Naive thymus-derived CD8-positive, alpha-beta T cell (primary cell): ENCODE measurements around the gene B3GLCT. TPM values are rescaled to one million over a fixed set of nuclear protein-coding genes. Genes with fewer than 3 reads are reported as not detected.

Experiments used
- ATAC-seq, 2 donors: fragments of 150-1000 bp; cut with Tn5 transposase in 1 of 2; sonication (Bioruptor Pico), chemical (Tn5 transposase) in 1 of 2; 1 replicate in 1 of 2; 2 replicates in 1 of 2; pipeline ENCODE4 v1.10.0; 2021; ENCODE audit warnings: mild to moderate bottlenecking in 2 of 2, moderate library complexity in 2 of 2
- POLR2A ChIA-PET: fragments of 350-600 bp; sonication (Branson Sonifier 250); formaldehyde crosslinking; loops from one replicate; lab custom pipeline; 2021; ENCODE audit warnings: antibody characterized with exemption; lab: Charles Lee
- DNase-seq, 10 donors: peaks; one replicate each; pipeline versions ENCODE4 v3.0.0 to v3.0.0-alpha.2; 2020 to 2022
- H3K27ac Mint-ChIP-seq, 10 donors: one replicate each; pipeline ENCODE4 v1.8.0; 2020 to 2022; ENCODE audit warnings: mild to moderate bottlenecking in 10 of 10, mixed read lengths in 10 of 10, moderate library complexity in 4 of 10, inconsistent platforms in 1 of 10
- H3K27me3 Mint-ChIP-seq, 5 donors: one replicate each; pipeline ENCODE4 v1.8.0; 2021 to 2022; ENCODE audit warnings: mixed read lengths in 5 of 5
- H3K36me3 Mint-ChIP-seq, 3 donors: one replicate each; pipeline ENCODE4 v1.8.0; 2020 to 2022; ENCODE audit warnings: mixed read lengths in 3 of 3, mild to moderate bottlenecking in 2 of 3, inconsistent platforms in 1 of 3
- H3K4me1 Mint-ChIP-seq, 4 donors: one replicate each; pipeline ENCODE4 v1.8.0; 2021 to 2022; ENCODE audit warnings: mixed read lengths in 4 of 4
- H3K4me3 Mint-ChIP-seq, 10 donors: one replicate each; pipeline ENCODE4 v1.8.0; 2020 to 2022; ENCODE audit warnings: mild to moderate bottlenecking in 10 of 10, mixed read lengths in 10 of 10, moderate library complexity in 6 of 10, inconsistent platforms in 1 of 10
- H3K9me3 Mint-ChIP-seq, 9 donors: one replicate each; pipeline ENCODE4 v1.8.0; 2020 to 2022; ENCODE audit warnings: mixed read lengths in 9 of 9, mild to moderate bottlenecking in 3 of 9, inconsistent platforms in 1 of 9, moderate library complexity in 1 of 9
- polyA plus RNA-seq, 3 donors: library from polyadenylated mRNA; unstranded; fragments of 300-500 nt; fragmentation: Illumina TruSeq; gene quantifications; one replicate each; pipeline ENCODE4 v1.2.3, GENCODE V29; 2021
- total RNA-seq, 8 experiments: library from RNA in 2 of 8; stranded (reverse) in 2 of 8; gene quantifications; one replicate each; pipeline ENCODE4 v1.2.3 and lab custom pipeline; 2021 to 2026

The B3GLCT gene
- total and polyA plus RNA-seq, 5 experiments from 2014 or later, result 6.3 to 7.4 (median 6.9) TPM

- DNase-seq (no peak), ATAC-seq (no peak)
- Mint-ChIP-seq H3K27me3 (peaks cover 3 to 17% (median 8%) of the 10 kb centered on the region in 5 donors), H3K36me3 (peaks cover 0 to 5% (median 1%) of the 10 kb centered on the region in 3 donors), H3K9me3 (peaks cover 0 to 23% (median 13%) of the 10 kb centered on the region in 9 donors), H3K4me3 (no peak overlapping the region), H3K27ac (no peak overlapping the region), H3K4me1 (no peaks in the 10 kb centered on the region)
- POLR2A ChIA-PET, result no interaction called here
Observed at GRCh38 chr13:31369213-31369612, 169.4 kb downstream of the B3GLCT start.

DNA sequence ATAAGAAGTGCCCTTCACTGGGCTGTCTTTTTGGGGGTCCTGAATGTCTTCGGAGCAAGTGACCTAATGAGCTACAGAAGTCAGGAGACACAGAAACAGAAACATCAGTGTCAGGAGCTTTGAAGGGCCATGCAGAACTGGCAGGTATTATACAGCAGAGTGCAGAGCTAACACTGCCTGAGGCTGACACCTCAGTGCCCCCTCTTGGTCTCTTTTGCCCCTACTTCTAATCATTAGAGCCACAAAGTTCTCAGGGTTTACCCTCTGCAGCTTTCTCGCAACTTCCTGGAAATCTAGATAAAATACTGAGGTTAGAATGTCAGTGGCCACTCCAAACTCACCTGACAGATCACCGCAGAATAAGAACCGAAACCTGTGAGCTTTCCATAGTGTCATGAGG is 172.7 kb downstream of the B3GLCT start:
- H3K9me3 Mint-ChIP-seq, result peaks cover 0 to 3% (median 0%) of the 10 kb centered on the region in 9 donors
- DNase-seq, result no peak
- H3K4me3 Mint-ChIP-seq, result no peak overlapping the region
- H3K36me3 Mint-ChIP-seq, result no peaks in the 10 kb centered on the region
- no peak for ATAC-seq
- H3K4me1 Mint-ChIP-seq, result no peaks in the 10 kb centered on the region
- POLR2A ChIA-PET, result no interaction called here
- H3K27ac Mint-ChIP-seq, result peak overlapping the region in 1 of 10 donors; percentile 7
- peaks cover 7 to 35% (median 15%) of the 10 kb centered on the region in 5 donors for H3K27me3 Mint-ChIP-seq

DNA sequence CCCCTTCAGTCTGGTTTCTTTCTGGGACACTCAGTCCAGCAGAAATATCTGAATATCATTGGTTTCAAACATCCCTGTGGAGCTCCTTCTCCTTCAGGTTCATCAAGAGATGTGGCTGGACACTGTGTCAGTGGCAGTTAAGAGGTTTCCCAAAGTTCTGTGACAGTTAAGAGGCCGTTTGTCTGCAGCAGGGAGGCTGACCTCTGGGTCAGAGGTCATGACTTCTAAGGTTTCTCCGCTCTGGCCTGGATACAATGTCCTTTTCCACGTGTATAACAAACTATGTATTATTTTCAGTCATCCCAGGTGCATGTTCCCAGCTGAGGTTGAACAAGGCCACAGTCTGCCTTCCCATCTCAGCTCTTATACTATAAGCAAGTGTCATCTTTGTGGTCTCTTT is 174.9 kb downstream of the B3GLCT start:
- Mint-ChIP-seq H3K4me3 (no peak overlapping the region), H3K27ac (no peak overlapping the region), H3K36me3 (no peaks in the 10 kb centered on the region), H3K27me3 (peaks cover 9 to 28% (median 23%) of the 10 kb centered on the region in 5 donors), H3K4me1 (no peaks in the 10 kb centered on the region), H3K9me3 (peaks cover 0 to 2% (median 0%) of the 10 kb centered on the region in 9 donors)
- ATAC-seq (no peak), DNase-seq (no peak)
- POLR2A ChIA-PET, result no interaction called here

GRCh38 chr13:31377946-31378345 is 178.2 kb downstream of the B3GLCT start:
- peaks cover 10 to 21% (median 18%) of the 10 kb centered on the region in 5 donors for H3K27me3 Mint-ChIP-seq
- POLR2A ChIA-PET, result no interaction called here
- H3K9me3 Mint-ChIP-seq, result peaks cover 0 to 2% (median 0%) of the 10 kb centered on the region in 9 donors
- H3K4me3 Mint-ChIP-seq, result no peak overlapping the region
- H3K36me3 Mint-ChIP-seq, result no peaks in the 10 kb centered on the region
- DNase-seq (no peak), ATAC-seq (no peak)
- no peak overlapping the region for H3K27ac Mint-ChIP-seq
- no peaks in the 10 kb centered on the region for H3K4me1 Mint-ChIP-seq

DNA sequence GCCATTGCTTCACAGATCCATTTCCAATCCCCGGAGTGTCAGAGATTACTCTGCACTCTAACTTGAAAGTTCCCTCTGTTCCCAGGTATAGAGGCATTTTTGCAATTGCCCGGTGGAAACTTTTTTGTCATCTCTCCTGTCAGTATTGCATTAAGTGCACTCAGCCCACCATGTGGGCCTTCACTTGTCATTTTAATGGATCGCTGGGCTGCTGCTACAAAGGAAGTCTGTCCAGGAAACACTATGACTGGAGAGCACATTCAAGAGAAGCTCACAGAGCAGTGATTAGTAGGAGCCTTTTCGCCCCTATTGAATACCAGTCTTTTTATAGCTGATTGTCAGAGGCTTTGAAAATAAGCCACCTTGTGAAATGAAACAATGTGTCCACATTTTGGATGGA is 180.9 kb downstream of the B3GLCT start:
- peaks cover 0 to 6% (median 0%) of the 10 kb centered on the region in 9 donors for H3K9me3 Mint-ChIP-seq

More for the DNA sequence above, 180.9 kb downstream of the B3GLCT start:
- POLR2A ChIA-PET, result no interaction called here
- H3K4me3 Mint-ChIP-seq, result no peak overlapping the region
- H3K27me3 Mint-ChIP-seq, result peaks cover 8 to 22% (median 12%) of the 10 kb centered on the region in 5 donors
- ATAC-seq (no peak), DNase-seq (no peak)
- no peak overlapping the region for H3K27ac Mint-ChIP-seq
- no peaks in the 10 kb centered on the region for H3K4me1 Mint-ChIP-seq
- H3K36me3 Mint-ChIP-seq, result no peaks in the 10 kb centered on the region

Other genes starting within 250 kb of the B3GLCT start
- 100 to 1,000 TPM in 1 of 2 experiments, 10 to 100 TPM in 1; 98.4 to 105 TPM for gene HSPH1, start 38.1 kb upstream of the B3GLCT start, total RNA-seq
- 10 to 100 TPM; 36.2 to 66.8 (median 52.5) TPM for gene HSPH1, start 38.1 kb upstream of the B3GLCT start, polyA plus RNA-seq